Suprapubic skin (tissue), 4 donors: ENCODE measurements around the gene BDH2. TPM values are rescaled to one million over a fixed set of nuclear protein-coding genes. Genes with fewer than 3 reads are reported as not detected.

Experiments used
- DNase-seq, 2 donors: peaks; one replicate each; pipeline ENCODE4 v3.0.0-alpha.2; 2019; ENCODE audit warnings: low spot score in 2 of 2
- H3K27ac ChIP-seq: fragments of 200-600 bp; sonication (generic); one replicate; pipeline ENCODE4 v1.5.1; 2019
- H3K27me3 ChIP-seq: fragments of 200-600 bp; sonication (generic); one replicate; pipeline ENCODE4 v1.5.1; 2019
- H3K36me3 ChIP-seq: fragments of 200-600 bp; sonication (generic); one replicate; pipeline ENCODE4 v1.5.1; 2019
- H3K4me1 ChIP-seq: fragments of 200-600 bp; sonication (generic); one replicate; pipeline ENCODE4 v1.5.1; 2019
- H3K4me3 ChIP-seq: fragments of 200-600 bp; sonication (generic); one replicate; pipeline ENCODE4 v1.5.1; 2019; ENCODE audit warnings: mild to moderate bottlenecking
- H3K9me3 ChIP-seq: fragments of 200-600 bp; sonication (generic); one replicate; pipeline ENCODE4 v1.5.1; 2019
- EP300 ChIP-seq: sonication (generic); formaldehyde crosslinking; IDR thresholded peaks from one replicate; pipeline ENCODE4 v1.6.1; 2017; ENCODE audit warnings: antibody characterized with exemption
- POLR2A ChIP-seq, 2 donors: fragments of 450-650 bp; IDR thresholded peaks; one replicate each; pipeline ENCODE4 v1.6.1; 2017; ENCODE audit warnings: antibody characterized with exemption in 2 of 2, mild to moderate bottlenecking in 2 of 2, moderate library complexity in 2 of 2
- POLR2AphosphoS5 ChIP-seq, 3 donors: sonication (generic); formaldehyde crosslinking; IDR thresholded peaks; one replicate each; pipeline ENCODE4 v1.6.1; 2017; ENCODE audit warnings: antibody characterized with exemption in 3 of 3
- WGBS: methylation state at CpG from one replicate; pipeline ENCODE4 v1.1.5; 2018; 5-methylcytosine and 5-hydroxymethylcytosine counted together
- total RNA-seq, 4 donors: library from RNA; depleted of rRNA; stranded (reverse); fragments of >200 nt; gene quantifications; one replicate each; pipeline ENCODE4 v1.1.0, GENCODE V29; 2016
- TF ChIP-seq, protein P1 (sequence below), 2 donors: fragments of 200-600 bp in 1 of 2; fragments of 450-650 bp in 1 of 2; sonication (generic) in 1 of 2; IDR thresholded peaks; one replicate each; pipeline ENCODE4 v1.5.1; 2016 to 2019; ENCODE audit warnings: antibody characterized with exemption in 2 of 2, mild to moderate bottlenecking in 1 of 2, moderate library complexity in 1 of 2

Gene BDH2
- total RNA-seq, 4 donors from 2014 or later = 28.9 to 63.6 (median 51.5) TPM

DNA sequence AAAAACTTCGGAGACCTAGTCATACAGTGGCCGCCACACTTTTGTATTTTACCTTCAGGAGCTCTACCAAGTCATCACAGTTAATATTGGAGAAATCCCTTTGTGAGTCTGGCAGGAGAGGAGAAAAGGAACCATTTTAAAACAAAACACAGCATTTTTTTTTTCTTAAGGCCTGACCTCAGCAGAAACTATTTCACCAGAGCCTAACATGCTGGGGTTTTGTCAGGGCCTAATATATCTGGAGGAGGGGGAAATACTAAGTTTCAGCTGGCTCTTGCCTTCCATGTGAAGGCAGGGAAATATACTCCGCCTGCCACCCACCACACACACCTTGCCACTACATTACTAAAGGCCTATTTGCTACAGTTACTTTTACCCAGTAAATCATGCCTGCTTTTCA is 26.5 kb upstream of the BDH2 start:
- WGBS = 92% methylated on average over 3 of the region's 3 CpGs
- TF ChIP-seq, protein P1, sequence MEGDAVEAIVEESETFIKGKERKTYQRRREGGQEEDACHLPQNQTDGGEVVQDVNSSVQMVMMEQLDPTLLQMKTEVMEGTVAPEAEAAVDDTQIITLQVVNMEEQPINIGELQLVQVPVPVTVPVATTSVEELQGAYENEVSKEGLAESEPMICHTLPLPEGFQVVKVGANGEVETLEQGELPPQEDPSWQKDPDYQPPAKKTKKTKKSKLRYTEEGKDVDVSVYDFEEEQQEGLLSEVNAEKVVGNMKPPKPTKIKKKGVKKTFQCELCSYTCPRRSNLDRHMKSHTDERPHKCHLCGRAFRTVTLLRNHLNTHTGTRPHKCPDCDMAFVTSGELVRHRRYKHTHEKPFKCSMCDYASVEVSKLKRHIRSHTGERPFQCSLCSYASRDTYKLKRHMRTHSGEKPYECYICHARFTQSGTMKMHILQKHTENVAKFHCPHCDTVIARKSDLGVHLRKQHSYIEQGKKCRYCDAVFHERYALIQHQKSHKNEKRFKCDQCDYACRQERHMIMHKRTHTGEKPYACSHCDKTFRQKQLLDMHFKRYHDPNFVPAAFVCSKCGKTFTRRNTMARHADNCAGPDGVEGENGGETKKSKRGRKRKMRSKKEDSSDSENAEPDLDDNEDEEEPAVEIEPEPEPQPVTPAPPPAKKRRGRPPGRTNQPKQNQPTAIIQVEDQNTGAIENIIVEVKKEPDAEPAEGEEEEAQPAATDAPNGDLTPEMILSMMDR (IDR thresholded peaks at IDR 0.05) = no peak
- TF ChIP-seq EP300 (no peak), POLR2AphosphoS5 (IDR thresholded peaks at IDR 0.05) (no peak), POLR2A (IDR thresholded peaks at IDR 0.05) (no peak)
- no peak overlapping the region for H3K27ac ChIP-seq

DNA sequence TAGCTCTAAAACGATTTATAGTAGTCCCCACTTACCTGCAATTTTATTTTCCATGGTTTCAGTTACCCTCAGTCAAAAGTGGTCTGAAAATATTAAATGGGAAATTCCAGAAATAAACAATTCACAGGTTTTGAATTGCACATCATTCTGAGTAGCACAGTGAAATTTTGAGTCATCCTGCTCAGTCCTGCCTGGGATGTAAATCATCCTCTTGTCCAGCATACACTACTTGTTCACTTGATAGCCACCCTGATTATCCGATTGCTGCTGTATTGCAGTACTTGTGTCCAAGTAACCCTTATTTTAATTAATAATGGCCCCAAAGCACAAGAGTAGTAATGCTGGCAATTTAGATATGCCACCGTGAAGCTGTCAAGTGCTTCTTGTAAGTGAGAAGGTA is 23.5 kb upstream of the BDH2 start:
- WGBS = 96% methylated on average over 3 of the region's 3 CpGs
- Histone ChIP-seq H3K36me3 (no peaks in the 10 kb centered on the region), H3K27me3 (no peaks in the 10 kb centered on the region), H3K27ac (no peak overlapping the region), H3K4me1 (no peaks in the 10 kb centered on the region), H3K4me3 (no peak overlapping the region), H3K9me3 (no peaks in the 10 kb centered on the region)
- no peak for TF ChIP-seq POLR2A (IDR thresholded peaks at IDR 0.05)
- no peak for TF ChIP-seq POLR2AphosphoS5 (IDR thresholded peaks at IDR 0.05)
- TF ChIP-seq, protein P1 (IDR thresholded peaks at IDR 0.05) = no peak
- no peak for TF ChIP-seq EP300
- DNase-seq = no peak

More for the DNA sequence above, 26.5 kb upstream of the BDH2 start:
- H3K4me3 ChIP-seq = no peak overlapping the region
- no peaks in the 10 kb centered on the region for H3K27me3 ChIP-seq
- H3K36me3 ChIP-seq = no peaks in the 10 kb centered on the region
- H3K4me1 ChIP-seq = no peaks in the 10 kb centered on the region
- DNase-seq = no peak
- no peaks in the 10 kb centered on the region for H3K9me3 ChIP-seq

DNA sequence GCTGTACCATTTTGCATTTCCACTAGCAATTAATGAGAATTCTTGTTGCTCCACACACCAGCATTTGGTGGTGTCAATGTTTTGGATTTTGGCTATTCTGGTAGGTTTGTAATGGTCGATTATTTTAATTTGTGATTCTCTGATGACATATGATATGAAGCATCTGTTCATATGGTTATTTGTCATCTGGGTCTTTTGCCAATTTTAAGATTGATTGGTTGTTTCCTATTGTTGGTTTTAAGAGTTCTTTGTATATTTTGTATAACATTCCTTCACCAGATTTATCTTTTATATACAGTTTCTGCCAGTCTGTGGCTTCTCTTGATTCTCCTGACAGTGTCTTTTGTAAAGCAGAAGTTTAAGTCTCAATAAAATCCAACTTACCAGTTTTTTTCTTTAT is 18.5 kb upstream of the BDH2 start:
- Histone ChIP-seq H3K36me3 (no peaks in the 10 kb centered on the region), H3K4me3 (no peak overlapping the region), H3K9me3 (no peaks in the 10 kb centered on the region), H3K27ac (no peak overlapping the region), H3K27me3 (no peaks in the 10 kb centered on the region), H3K4me1 (no peaks in the 10 kb centered on the region)
- 74% methylated on average over 1 of the region's 1 CpG for WGBS
- TF ChIP-seq POLR2A (IDR thresholded peaks at IDR 0.05) = no peak
- no peak for TF ChIP-seq EP300
- TF ChIP-seq POLR2AphosphoS5 (IDR thresholded peaks at IDR 0.05) = no peak
- TF ChIP-seq, protein P1 (IDR thresholded peaks at IDR 0.05) = no peak
- no peak for DNase-seq

DNA sequence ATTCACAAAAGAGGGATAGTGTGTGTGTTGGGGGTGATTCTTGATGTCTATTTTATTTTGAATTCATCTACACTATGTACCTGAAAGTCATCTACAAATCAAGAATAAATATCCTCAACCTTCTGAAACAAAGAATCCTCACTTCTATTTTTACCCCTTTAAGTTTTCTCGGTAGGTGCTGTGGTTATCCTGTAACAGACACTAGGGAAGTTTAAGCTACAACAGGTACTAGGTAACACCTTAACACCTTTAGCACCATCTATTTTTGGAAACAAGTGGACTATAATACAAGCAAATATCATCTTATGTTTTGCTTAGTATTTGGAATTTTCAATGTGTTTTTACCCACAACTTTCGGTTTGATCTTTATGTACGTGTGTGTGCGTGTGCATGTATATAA is 12.0 kb upstream of the BDH2 start:
- H3K4me3 ChIP-seq = no peak overlapping the region
- no peak for DNase-seq
- H3K4me1 ChIP-seq = no peaks in the 10 kb centered on the region
- no peak overlapping the region for H3K27ac ChIP-seq
- WGBS = 94% methylated on average over 4 of the region's 4 CpGs
- H3K27me3 ChIP-seq = no peaks in the 10 kb centered on the region
- H3K36me3 ChIP-seq = no peaks in the 10 kb centered on the region
- no peaks in the 10 kb centered on the region for H3K9me3 ChIP-seq
- no peak for TF ChIP-seq POLR2A (IDR thresholded peaks at IDR 0.05)
- no peak for TF ChIP-seq EP300
- TF ChIP-seq POLR2AphosphoS5 (IDR thresholded peaks at IDR 0.05) = no peak
- TF ChIP-seq, protein P1 (IDR thresholded peaks at IDR 0.05) = no peak

DNA sequence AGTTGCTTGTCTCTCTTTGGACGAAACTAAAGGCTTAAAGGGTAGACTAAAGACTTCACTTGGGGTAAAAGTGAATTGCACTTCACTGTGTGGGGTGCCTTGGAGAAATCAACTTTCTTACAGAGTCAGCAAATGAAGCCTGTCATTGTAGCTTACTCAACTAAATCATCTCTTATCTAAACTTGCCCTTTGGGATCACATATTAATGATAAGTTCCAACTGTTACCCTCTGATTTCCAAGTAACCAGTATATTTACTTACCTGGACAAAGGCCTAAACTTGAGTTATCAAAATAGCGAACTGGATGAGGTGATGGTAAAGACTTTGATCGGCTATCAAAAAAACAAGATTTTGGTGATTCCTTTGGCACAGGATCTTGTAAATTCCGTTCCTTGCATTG is 8.9 kb upstream of the BDH2 start:
- Histone ChIP-seq H3K4me3 (no peak overlapping the region), H3K36me3 (no peaks in the 10 kb centered on the region), H3K27me3 (no peaks in the 10 kb centered on the region), H3K9me3 (no peaks in the 10 kb centered on the region), H3K4me1 (no peaks in the 10 kb centered on the region), H3K27ac (no peak overlapping the region)
- TF ChIP-seq POLR2AphosphoS5 (IDR thresholded peaks at IDR 0.05) (no peak), EP300 (no peak), POLR2A (IDR thresholded peaks at IDR 0.05) (no peak)
- TF ChIP-seq, protein P1 (IDR thresholded peaks at IDR 0.05) = no peak
- WGBS = 94% methylated on average over 4 of the region's 4 CpGs
- DNase-seq = no peak
